K562 (cell line): Measurements from ENCODE around the gene COMTD1. TPM values are rescaled to one million over a fixed set of nuclear protein-coding genes. Genes with fewer than 3 reads are reported as not detected.

Experiments used
- ARNT ChIP-seq, 2 experiments: fragments of 450-650 bp; IDR thresholded peaks; 2 replicates each; pipeline ENCODE4 v1.6.1; 2016; ENCODE audit warnings: mild to moderate bottlenecking in 1 of 2
- BCL6 ChIP-seq: fragments of 250-450 bp; sonication (Bioruptor Pico); IDR thresholded peaks from 2 replicates; pipeline ENCODE4 v1.4.0; 2020
- CBX5 ChIP-seq: IDR thresholded peaks from 2 replicates; pipeline ENCODE4 v1.6.1; 2014; ENCODE audit warnings: low read depth, borderline replicate concordance
- CREM ChIP-seq: IDR thresholded peaks from 2 replicates; pipeline ENCODE4 v1.6.1; 2014; ENCODE audit warnings: antibody characterized with exemption, low read depth
- CTBP1 ChIP-seq: fragments of 450-650 bp; IDR thresholded peaks from 2 replicates; pipeline ENCODE4 v1.6.1; 2016; ENCODE audit warnings: borderline replicate concordance
- CTCF ChIP-seq, 3 experiments: IDR thresholded peaks in 2 of 3; conservative IDR thresholded peaks in 1 of 3; 2 replicates each; pipeline ENCODE4 v1.5.1; 2011 to 2012; ENCODE audit warnings: low read length in 3 of 3, mild to moderate bottlenecking in 3 of 3, control low read depth in 2 of 3, improper control_type of control experiment in 1 of 3, inconsistent platforms in 1 of 3, low read depth in 1 of 3, mixed read lengths in 1 of 3, moderate library complexity in 1 of 3; ENCODE audit not compliant: insufficient read depth in 2 of 3
- DEAF1 ChIP-seq: fragments of 450-650 bp; formaldehyde crosslinking; IDR thresholded peaks from 2 replicates; pipeline ENCODE4 v1.4.0; 2020; ENCODE audit warnings: mild to moderate bottlenecking, moderate library complexity
- ELF4 ChIP-seq: fragments of 450-650 bp; formaldehyde crosslinking; IDR thresholded peaks from 2 replicates; pipeline ENCODE4 v1.4.0; 2022; ENCODE audit warnings: missing genetic modification characterization
- MAZ ChIP-seq, 2 experiments: fragments of 450-650 bp in 1 of 2; sonication (generic) in 1 of 2; formaldehyde crosslinking; IDR thresholded peaks in 1 of 2; conservative IDR thresholded peaks in 1 of 2; 2 replicates each; pipeline versions ENCODE4 v1.4.0 to v1.5.0; 2020; ENCODE audit warnings: mild to moderate bottlenecking in 1 of 2, missing genetic modification reagents in 1 of 2
- PBX2 ChIP-seq, 2 experiments: IDR thresholded peaks in 1 of 2; conservative IDR thresholded peaks in 1 of 2; 2 replicates each; pipeline ENCODE4 v1.6.1; 2016; ENCODE audit warnings: low read depth in 2 of 2, mild to moderate bottlenecking in 1 of 2, missing compliant biosample characterization in 1 of 2, missing genetic modification characterization in 1 of 2, moderate library complexity in 1 of 2
- RAD21 ChIP-seq, 2 experiments: fragments of 250-450 bp in 1 of 2; fragments of 450-650 bp in 1 of 2; sonication (Bioruptor Pico) in 1 of 2; formaldehyde crosslinking in 1 of 2; IDR thresholded peaks in 1 of 2; conservative IDR thresholded peaks in 1 of 2; 2 replicates each; pipeline versions ENCODE4 v1.4.0 to v1.8.0; 2020 to 2022; ENCODE audit warnings: mild to moderate bottlenecking in 2 of 2, moderate library complexity in 1 of 2
- RB1 ChIP-seq: fragments of 450-650 bp; IDR thresholded peaks from 2 replicates; pipeline ENCODE4 v1.6.1; 2017; ENCODE audit warnings: low read depth, mild to moderate bottlenecking
- SPI1 ChIP-seq: IDR thresholded peaks from 2 replicates; pipeline ENCODE4 v1.6.1; 2011; ENCODE audit warnings: low read depth, low read length, control low read depth, borderline replicate concordance
- TRIM28 ChIP-seq: fragments of 450-650 bp; IDR thresholded peaks from 2 replicates; pipeline ENCODE4 v1.6.1; 2017
- ZBTB1 ChIP-seq: sonication (generic); formaldehyde crosslinking; IDR thresholded peaks from 2 replicates; pipeline ENCODE4 v1.8.1; 2023; ENCODE audit warnings: missing genetic modification reagents, low read depth, mild to moderate bottlenecking, borderline replicate concordance
- ZNF140 ChIP-seq: fragments of 250-450 bp; sonication (Bioruptor Pico); IDR thresholded peaks from 2 replicates; pipeline ENCODE4 v1.8.0; 2021; ENCODE audit warnings: moderate library complexity, mild to moderate bottlenecking, inconsistent platforms
- ZNF592 ChIP-seq: fragments of 450-650 bp; IDR thresholded peaks from 2 replicates; pipeline ENCODE4 v1.6.1; 2017; ENCODE audit warnings: antibody characterized with exemption, mild to moderate bottlenecking
- polyA plus RNA-seq, 8 experiments: library from polyadenylated mRNA; depleted of rRNA in 4 of 8; stranded (reverse) in 5 of 8; unstranded in 3 of 8; fragments of >200 nt; fragmentation: Nextera tagmentation in 2 of 8; fragmentation: Illumina TruSeq in 1 of 8; extraction: Ambion mirVana in 2 of 8; extraction: Trizol in 1 of 8; gene quantifications; 2 replicates each; pipeline versions ENCODE4 v1.2.1 to v1.2.3, GENCODE V29; 2011 to 2014; ENCODE audit warnings: inconsistent platforms in 1 of 8, missing spikeins in 1 of 8
- total RNA-seq, 7 experiments: library from RNA; depleted of rRNA in 6 of 7; stranded (reverse); fragments of >200 nt in 6 of 7; fragmentation: Illumina TruSeq in 2 of 7; extraction: Trizol in 2 of 7; gene quantifications; 2 replicates each; pipeline versions ENCODE4 v1.2.1 to v1.2.3, GENCODE V29; 2011 to 2021; ENCODE audit warnings: low replicate concordance in 1 of 7

Gene COMTD1
- total and polyA plus RNA-seq, 9 of the 15 experiments (the other 6 are each of a cell fraction or from before 2014, with no cell fraction given), result 0.41 to 112 (median 13.7) TPM

DNA sequence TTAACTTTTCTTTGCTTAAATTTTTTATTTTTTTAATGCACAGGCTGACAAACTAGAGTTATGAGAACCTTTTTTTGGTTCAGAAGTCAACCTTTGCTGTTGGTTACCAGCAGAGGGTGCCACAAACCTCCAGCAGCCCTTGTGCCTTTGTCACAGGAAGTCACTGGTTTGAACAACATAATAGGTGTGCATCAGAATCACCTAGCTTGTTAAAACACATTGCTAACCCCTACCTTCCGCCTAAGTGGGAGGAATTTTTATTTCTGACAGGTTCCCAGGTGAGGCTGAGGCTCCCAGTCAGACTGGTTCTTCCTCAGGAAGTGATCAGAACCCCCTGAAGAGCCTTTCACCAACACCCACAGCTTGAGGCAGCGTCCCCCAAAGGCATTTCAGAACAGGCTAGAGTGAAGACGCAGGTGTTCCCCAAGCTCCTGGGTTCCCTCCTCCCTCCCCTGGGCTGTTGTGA, 47.8 kb downstream of the COMTD1 start (continued):
- TF ChIP-seq DEAF1 (peak; percentile 76), CBX5 (0 out of 2 replicates have a peak, but pooled peaks have one; percentile 39), PBX2 (CRISPR knock-in tag; IDR thresholded peaks at IDR 0.05; ENCODE audit: low read depth) (no peak), PBX2 (tag; conservative IDR thresholded peaks at IDR 0.05; ENCODE audit: low read depth) (0 out of 2 replicates have a peak, but pooled peaks have one; percentile 14), ARNT (IDR thresholded peaks at IDR 0.05) (peak in 1 of 2 experiments; percentile 44; a peak in 1 of 4 replicates), ZNF592 (peak; percentile 38; the same call in 1 of the 2 replicates), RB1 (peak; percentile 48; the same call in 1 of the 2 replicates), RAD21 (CRISPR knock-in tag; conservative IDR thresholded peaks at IDR 0.05 in 1 of 2, IDR thresholded peaks at IDR 0.05 in 1 of 2) (peak; percentile 85 to 90), CTCF (IDR thresholded peaks at IDR 0.05 in 2 of 3, conservative IDR thresholded peaks at IDR 0.05 in 1 of 3; ENCODE audit: insufficient read depth in 2 of 3, low read depth in 1 of 3, low read length in 3 of 3) (peak; percentile 86 to 97 (median 92)), BCL6 (CRISPR knock-in tag) (no peak), ZBTB1 (CRISPR knock-in tag) (0 out of 2 replicates have a peak, but pooled peaks have one; percentile 32), SPI1 (0 out of 2 replicates have a peak, but pooled peaks have one; percentile 17), TRIM28 (0 out of 2 replicates have a peak, but pooled peaks have one; percentile 45), CTBP1 (peak; percentile 25; the same call in 1 of the 2 replicates), CREM (peak; percentile 56), ZNF140 (CRISPR knock-in tag) (no peak), MAZ (CRISPR knock-in tag; conservative IDR thresholded peaks at IDR 0.05 in 1 of 2, IDR thresholded peaks at IDR 0.05 in 1 of 2) (0 out of 4 replicates have a peak, but pooled peaks of 1 of the 2 experiments have one; percentile 34), ELF4 (CRISPR knock-in tag) (no peak)
